DMS 273 (cell line): Measurements from ENCODE around the gene EXOC6B.
"Not testable (repeated sequence)": the region's sequence is repeated elsewhere in the genome, so short reads cannot be mapped to it uniquely, and the experiment has no call there.

ENCODE experiments used
- DNase-seq: peaks from one replicate; lab custom pipeline; 2025; ENCODE audit not compliant: unreplicated experiment; lab: John Stamatoyannopoulos, UW

EXOC6B gene

DNA sequence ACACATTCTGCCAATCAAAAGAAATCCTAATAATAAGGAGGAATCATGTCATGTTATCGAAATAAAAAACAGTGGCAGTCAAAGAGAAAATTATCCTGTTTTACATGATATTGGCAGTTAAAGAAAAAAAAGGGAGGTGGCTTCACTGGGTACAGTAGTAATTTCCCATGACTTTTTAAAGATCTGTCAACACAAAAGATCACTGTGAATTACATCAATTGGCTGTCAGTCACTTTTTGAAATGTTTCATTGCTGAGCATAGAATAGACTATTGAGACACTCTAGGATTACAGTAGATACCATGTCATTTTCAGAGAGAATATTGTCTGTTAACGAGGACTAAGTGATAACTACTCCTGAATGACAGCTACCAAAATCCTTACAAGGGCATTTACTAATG lies 342.5 kb downstream of the EXOC6B start:
- no peak for DNase-seq

DNA sequence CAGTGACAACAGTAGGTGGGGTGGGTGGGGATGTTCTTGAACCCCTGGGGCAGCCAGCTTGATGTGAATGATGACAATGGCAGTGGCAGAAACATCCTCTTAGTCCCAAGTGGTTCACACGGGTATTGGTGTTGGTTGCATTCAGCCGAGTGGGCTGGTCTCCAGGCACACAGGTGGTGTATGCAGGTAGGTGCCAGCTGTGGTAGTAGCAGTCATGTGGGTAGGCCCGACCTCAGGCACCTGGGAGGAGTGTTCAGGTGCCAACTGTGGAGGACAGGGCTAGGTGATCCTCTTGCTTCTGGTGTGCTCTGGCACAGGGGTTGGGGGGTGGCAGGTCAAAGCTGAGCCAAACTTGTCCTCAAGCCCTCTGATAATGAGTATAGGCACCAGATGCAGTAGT lies 350.6 kb downstream of the EXOC6B start:
- DNase-seq: no peak

DNA sequence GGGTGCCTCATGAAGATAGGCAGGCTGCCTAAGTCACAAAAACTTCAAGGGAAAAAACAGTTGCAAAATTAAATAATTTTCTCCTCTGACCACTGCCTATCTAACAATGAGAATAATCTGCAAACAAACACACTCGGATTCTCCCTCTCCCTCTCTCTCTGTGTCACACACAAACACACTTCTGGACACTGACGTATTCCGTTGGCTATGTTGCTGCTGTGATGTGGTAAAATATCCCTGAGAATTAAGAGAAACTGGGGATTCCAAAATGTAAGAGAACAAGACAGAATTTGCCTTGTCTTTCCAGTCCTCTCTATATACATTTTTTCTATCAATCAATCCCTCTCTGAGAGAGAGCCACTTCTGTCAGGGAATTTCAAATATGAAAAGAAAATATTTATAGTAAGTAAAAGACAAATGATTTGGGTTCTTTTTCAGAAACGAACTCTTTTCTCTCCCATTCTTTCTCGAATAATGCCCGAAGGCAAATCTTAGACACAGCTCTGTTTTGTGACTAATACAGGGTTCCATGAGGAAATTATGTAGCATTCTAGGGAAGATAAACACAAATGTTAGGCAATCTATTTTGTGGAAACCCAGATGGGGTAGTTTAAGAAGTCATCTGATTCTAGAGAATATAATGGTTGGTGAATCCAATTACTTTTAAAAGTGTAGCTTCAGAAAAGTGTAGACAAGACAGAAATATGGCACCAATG lies 367.9 kb downstream of the EXOC6B start:
- DNase-seq: no peak

DNA sequence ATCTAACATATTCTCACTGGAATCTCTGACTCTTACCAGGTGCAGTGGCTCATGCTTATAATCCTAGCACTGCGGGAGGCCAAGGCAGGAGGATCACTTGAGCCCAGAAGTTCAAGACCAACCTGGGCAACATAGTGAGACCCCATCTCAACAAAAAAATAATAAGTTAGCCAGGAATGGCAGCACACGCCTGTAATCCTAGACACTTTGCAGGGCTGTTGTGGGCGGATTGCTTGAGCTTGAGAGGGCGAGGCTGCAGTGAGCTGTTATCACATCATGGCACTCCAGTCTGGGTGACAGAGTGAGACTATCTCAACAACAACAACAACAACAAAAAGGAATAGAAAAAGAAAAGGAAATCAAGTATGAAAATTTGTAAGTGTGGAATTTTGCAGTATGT lies 371.6 kb downstream of the EXOC6B start:
- no peak for DNase-seq

DNA sequence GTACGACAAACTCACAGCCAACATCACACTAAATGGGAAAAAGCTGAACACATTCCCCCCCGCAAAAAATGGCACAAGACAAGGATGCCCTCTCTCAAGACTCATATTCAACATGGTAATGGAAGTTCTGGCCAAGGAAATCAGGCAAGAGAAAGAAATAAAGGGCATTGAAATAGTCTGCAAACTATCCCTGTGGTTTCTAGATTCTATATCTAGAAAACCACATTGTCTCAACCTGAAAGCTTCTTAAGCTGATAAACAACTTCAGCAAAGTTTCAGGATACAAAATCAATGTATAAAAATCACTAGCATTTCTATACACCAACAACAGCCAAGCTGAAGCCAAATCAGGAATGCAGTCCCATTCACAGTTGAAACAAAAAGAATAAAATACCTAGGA lies 383.6 kb downstream of the EXOC6B start:
- no peak for DNase-seq

DNA sequence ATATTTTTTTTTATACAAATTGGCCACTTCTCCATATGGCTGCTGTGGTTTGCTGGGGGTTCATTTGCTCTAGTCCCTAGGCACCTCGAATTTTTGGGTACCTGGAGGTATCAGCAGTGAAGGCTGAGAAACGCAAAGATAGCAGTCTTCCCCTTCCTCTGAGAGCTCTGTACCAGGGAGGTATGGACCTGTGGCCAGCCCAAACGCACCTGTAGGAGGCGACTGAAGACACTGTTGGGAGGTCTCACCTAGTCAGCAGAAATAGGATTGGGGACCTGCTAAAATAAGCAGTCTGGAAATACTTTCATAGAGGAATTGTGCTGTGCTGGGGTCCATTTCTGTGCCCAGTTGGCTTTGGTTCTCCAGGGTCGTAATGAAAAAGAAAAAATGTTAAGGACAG lies 385.9 kb downstream of the EXOC6B start:
- no peak for DNase-seq

DNA sequence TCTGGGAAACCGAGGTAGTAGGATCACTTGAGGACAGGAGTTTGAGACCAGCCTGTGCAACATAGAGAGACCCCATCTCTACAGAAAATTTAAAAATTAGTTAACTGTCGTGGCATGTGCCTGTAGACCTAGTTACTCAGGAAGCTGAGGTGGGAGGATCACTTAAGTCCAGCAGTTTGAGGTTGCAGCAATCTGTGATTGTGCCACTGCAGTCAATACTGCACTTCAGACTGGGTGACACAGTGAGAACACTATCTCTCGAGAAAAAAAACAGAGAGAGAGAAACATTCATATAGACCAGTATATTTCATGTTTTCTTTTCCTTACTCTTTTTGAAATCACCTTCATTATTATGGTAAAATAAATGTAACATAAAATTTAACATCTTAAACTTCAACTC lies 387.5 kb downstream of the EXOC6B start:
- no peak for DNase-seq

DNA sequence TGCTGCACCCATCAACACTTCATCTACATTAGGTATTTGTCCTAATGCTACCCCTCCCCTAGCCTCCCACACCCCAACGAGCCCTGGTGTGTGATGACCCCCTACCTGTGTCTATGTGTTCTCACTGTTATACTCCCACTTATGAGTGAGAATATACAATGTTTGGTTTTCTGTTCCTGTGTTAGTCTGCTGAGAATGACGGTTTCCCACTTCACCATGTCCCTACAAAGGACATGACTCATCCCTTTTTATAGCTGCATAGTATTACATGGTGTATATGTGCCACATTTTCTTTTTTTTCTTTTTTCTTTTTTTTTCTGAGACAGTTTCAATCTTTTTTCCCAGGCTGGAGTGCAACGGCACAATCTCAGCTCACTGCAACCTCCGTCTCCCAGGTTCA lies 394.1 kb downstream of the EXOC6B start:
- DNase-seq: no peak

DNA sequence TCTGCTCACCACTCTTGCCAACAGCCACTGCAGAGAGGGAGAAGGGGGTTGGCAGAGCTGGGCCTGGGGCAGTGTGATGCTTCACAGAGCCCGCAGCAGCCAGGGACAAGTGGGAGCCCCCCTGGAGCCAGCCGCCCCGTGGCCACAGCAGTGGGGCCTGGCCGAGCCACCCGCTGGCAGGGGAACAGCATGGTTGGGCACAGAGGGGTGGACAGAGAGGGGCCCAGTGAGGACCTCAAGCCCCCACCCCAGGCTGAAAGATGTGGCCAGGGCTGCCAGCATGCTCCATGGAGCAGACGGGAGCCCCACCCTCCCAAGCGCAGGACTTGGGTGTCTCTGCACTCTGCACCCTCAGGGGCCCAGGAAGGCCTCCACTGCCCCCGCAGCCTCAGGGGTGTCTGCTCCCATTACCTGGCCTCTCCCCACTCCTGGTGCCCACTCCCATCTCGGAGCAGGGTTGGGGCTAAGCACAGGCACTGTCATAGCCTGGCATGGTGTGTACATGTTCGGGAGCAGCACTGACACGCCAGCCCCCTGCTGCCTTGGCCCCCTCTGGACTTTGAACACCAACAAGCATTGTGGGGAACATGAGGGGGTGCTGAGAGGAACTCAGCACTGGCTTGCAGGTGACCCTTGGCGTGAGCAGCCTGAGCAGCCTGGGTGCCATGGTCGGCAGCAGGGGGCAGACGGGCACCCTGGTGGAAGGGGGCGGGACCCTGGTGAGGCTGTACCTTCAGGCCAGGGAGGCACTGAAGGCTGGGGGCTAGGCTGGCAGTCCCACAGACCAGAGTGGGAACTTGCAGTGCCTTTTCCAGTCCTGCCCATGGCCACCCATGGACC lies 398.6 kb downstream of the EXOC6B start:
- DNase-seq: no peak

DNA sequence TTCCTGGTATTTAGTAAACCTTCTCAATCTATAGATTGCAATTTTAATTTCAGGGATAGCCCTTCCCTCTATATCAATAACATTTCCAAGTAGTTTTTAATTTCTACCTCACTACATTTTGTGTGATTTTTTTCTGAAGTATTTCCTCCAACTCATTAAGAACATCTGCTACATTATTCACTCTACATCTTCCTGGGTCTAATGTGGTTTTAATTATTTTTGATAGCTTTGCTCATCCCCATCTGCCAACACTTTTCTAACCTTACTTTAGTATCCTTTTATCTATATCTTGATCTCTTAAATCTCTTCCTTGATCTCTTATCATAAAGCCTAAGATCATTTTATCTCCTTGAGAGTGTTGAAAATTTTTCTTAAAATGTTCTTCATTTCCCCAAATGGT lies 399.8 kb downstream of the EXOC6B start:
- no peak for DNase-seq

DNA sequence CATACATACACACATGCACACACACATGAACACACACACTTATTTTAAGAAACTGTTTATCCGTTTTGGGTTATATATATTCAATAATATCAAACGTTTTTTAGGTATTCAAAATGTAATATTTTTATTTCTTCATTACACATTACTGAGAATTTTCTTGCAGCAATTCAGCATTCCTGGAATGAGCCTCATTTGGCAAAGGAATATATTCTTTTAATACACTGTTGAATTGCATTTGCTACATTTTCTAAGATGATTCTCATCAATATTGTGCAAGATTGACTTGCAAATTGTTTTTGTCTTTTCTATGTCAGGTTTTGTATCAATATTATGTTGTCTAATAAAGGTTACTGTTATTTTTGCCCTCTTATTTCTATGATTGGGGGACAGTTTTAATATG lies 402.1 kb downstream of the EXOC6B start:
- DNase-seq: no peak

DNA sequence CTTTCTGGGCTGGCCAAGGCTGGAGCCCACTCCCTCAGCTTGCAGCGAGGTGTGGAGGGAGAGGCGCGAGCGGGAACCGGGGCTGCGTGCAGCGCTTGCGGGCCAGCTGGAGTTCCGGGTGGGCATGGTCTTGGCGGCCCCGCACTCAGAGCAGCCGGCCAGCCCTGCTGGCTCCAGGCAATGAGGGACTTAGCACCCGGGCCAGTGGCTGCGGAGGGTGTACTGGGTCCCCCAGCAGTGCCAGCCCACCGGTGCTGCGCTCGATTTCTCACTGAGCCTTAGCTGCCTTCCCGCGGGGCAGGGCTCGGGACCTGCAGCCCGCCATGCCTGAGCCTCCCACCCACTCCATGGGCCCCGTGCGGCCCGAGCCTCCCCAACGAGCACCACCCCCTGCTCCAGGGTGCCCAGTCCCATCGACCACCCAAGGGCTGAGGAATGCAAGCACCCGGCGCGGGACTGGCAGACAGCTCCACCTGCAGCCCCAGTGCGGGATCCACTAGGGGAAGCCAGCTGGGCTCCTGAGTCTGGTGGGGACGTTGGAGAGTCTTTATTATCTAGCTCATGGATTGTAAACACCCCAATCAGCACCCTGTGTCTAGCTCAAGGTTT lies 404.0 kb downstream of the EXOC6B start:
- not testable (repeated sequence) for DNase-seq

DNA sequence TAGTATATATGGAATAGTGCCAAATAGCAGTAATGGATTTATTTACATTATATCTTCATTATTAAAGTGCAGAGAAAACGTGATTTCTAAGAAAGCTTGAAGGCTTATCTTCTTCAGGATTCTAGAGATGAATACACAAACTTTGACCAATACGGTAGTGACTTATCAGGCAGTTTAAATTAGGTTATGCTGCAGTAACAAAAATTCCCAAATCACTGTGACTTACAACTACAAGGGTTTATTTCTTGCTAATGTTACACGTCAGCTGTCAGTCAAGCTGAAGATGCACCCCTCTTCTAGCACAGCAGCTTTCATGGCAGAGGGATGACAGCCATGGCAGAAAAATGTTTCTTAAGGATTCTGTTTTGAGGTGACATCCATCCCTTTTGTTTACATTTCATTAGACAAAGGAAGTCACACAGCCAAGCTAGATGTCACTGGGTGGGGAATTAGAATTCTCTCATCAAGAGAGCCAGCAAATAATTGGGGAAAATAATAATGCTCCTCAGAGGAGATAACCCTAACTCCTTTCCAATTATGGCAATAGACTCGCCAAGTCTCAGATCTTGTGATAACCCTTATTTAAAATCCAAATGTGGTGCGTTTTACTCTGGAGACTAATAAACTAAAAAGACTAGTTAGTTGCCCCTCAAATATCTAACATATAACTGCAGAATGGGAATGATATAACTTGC lies 409.9 kb downstream of the EXOC6B start:
- no peak for DNase-seq

DNA sequence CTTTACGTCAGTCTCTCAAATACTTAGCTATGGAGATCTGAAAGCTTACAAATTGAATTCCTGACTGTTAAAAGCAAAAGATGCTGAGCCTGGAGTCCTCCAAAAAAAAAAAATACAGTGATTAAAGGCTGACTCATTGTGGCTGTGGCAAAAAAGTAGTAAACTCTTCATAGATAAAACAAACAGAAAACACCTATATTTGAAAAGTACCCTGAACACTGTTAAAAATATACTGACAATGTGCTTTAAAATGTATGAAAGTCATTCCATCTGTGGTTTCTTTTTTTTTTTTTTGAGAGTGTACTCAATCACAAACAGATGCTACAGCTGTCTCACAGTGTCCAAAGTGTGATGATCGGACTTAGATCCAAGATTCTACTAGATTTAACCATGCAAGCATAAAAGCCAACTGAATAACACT lies 410.6 kb downstream of the EXOC6B start:
- no peak for DNase-seq

DNA sequence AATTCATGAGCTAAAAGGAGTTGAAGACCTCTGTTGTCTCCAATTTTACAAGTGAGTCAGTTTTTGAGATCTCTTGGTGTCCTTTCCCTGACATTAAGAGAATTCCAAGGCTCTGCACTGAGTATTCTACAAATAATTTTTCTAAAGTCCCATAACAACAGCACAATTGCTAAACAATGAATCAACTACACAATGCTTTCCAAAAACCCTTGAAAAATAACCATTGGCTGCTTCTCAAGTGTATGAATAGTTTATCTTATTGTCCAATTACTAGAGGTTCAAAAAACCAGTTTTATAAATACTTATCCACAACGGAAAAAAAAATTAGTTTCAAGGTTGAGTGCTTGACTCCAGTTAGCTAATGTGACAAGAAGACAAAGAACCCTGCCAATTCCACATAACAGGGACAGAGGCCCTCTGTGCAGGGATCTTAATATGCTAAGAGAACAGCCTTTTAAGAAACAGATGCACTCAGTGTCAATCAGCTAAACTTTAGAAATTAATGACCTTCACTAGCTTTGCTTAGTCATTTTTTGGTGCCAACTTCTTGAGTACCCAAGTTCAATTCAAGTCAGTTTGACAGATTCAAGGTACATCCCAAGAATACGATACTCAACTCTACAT lies 411.6 kb downstream of the EXOC6B start:
- DNase-seq: no peak

DNA sequence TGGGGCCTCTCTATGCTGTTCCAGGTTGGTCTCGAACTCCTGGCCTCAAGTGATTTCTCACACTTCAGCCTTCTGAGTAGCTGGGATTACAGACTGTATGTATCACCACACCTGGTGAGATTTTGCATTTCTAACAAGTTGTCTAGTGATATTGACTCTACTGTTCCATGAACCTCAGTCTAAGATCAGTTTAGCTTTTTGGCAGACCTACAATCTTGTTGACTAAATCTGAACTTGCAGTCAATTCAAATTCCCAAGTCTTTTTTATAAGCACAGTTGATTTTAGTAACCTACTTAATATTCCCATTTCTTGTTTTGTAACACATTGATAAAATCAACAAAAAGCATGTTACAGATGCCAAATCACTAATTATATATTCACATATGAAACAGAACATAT lies 412.1 kb downstream of the EXOC6B start:
- DNase-seq: no peak

DNA sequence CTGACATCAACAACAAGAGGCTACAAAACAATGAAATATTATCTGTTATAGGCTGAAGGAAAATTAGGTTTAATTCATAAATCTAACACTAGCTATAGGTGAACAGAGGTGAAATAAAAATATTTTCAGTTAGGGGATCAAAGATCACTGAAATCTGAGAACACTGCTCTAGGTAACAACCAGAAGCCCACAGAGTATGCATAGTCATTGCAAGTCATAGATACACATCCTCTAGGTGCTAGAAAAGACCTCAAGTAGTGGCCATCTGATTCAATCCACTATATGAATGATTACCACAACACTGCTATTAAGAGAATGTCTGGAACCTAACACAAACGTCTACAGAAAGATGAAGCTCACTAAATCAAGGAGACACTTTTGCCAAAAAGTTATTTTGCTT lies 413.6 kb downstream of the EXOC6B start:
- DNase-seq: no peak

DNA sequence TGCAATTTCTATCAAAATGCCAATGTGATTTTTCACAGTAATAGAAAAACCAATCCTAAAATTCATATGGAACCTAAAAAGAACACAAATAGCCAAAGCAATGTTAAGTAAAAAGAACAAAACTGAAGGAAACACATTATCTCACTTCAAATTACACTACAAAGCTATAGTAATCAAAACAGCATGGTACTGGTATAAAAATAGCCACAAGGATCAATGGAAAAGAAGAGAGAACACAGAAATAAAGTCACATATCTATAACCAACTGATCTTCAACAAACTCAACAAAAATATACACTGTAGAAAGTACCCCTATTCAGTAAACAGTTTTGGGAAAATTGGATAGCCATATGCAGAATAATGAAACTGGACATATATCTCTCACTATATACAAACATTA lies 426.0 kb downstream of the EXOC6B start:
- no peak for DNase-seq

DNA sequence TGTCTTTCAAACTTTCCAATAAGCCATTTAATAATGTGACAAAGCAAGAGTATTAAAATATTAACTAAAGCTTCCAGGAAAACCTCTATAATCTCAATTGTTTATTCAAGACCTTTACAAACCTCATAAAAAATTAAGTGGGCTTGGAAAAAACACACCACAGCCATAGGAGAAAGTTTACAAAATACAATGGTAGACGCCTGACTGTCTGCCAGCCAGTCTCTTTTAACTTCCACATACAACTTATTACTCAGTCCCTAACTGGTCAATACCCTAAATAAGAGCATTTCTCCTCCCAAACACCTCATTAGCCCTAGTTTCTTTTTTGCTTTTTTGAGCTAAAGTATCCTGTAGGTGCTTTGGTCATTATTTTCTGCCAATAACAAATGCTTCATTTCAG lies 430.7 kb downstream of the EXOC6B start:
- no peak for DNase-seq

DNA sequence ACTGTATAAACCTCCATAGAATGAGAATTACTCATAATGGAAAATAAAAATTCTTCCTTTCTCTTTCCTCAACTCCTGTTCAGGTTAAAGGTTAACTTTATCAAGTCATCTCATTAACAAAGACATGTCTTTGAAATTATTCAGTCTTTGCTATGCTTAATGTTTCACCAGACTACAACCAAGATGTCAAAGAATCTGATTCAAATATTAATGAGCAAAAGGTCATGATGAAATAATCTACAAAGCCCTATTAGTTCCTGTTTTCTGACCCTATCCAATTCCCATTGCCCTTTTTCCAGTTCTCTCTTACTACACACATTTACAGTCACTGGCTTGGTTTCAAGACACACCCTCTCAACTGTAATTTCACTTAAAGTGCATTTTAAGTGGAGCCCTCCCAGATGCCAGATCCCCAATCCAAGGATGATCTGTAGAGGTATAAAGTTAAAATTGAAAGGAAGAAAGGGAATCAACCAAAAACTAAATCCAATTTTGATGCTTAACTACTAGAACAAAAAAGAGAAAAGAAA lies 431.2 kb downstream of the EXOC6B start:
- peak; percentile 18 for DNase-seq

DNA sequence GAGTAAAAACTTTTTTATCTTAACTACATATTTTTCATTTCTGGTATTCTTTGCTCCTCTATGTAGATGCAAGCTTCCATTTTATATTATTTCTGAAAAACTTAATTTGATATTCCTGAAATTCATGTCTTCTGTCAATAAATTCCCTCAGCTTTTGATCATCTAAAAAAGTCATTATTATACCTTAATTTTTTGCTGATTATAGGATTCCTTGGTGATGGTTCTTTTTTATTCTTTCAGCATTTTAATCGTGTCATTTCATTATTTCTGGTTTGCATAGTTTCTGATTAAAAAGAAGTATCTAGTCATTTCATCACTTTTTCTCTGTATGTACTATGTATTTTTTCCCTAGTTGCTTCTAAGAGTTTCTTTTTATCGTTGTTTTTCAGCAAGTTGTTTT lies 436.4 kb downstream of the EXOC6B start:
- no peak for DNase-seq
